HEK293T (cell line): ENCODE results near the gene EPHB2.

Source experiments
- CTCF ChIA-PET: fragments of 350-600 bp; formaldehyde crosslinking; extraction: SDS; loops from one replicate; lab custom pipeline; 2021; ENCODE audit warnings: antibody characterized with exemption, inconsistent platforms; lab: Yijun Ruan, JAX
- POLR2A ChIA-PET: fragments of 350-600 bp; formaldehyde crosslinking; extraction: SDS; loops from one replicate; lab custom pipeline; 2020; ENCODE audit warnings: antibody characterized with exemption, inconsistent platforms; lab: Yijun Ruan, JAX
- DNase-seq: peaks from one replicate; pipeline ENCODE4 v3.0.0; 2012; ENCODE audit warnings: mixed read lengths; ENCODE audit errors: extremely low spot score
- ARNT ChIP-seq: fragments of 450-650 bp; IDR thresholded peaks from 2 replicates; pipeline ENCODE4 v1.6.1; 2017; ENCODE audit warnings: mild to moderate bottlenecking
- BHLHE40 ChIP-seq: fragments of 450-650 bp; IDR thresholded peaks from 2 replicates; pipeline ENCODE4 v1.6.1; 2016; ENCODE audit warnings: mild to moderate bottlenecking, moderate library complexity, borderline replicate concordance
- CTBP1 ChIP-seq: fragments of 450-650 bp; IDR thresholded peaks from 2 replicates; pipeline ENCODE4 v1.6.1; 2016; ENCODE audit warnings: borderline replicate concordance
- ELF4 ChIP-seq: fragments of 450-650 bp; IDR thresholded peaks from 2 replicates; pipeline ENCODE4 v1.6.1; 2017; ENCODE audit warnings: antibody characterized with exemption
- FOXA1 ChIP-seq: fragments of 450-650 bp; IDR thresholded peaks from 2 replicates; pipeline ENCODE4 v1.6.1; 2016; ENCODE audit warnings: mild to moderate bottlenecking
- FOXK2 ChIP-seq: fragments of 450-650 bp; IDR thresholded peaks from 2 replicates; pipeline ENCODE4 v1.6.1; 2016; ENCODE audit warnings: mild to moderate bottlenecking
- FOXM1 ChIP-seq: fragments of 450-650 bp; IDR thresholded peaks from 2 replicates; pipeline ENCODE4 v1.6.1; 2017; ENCODE audit warnings: mild to moderate bottlenecking, borderline replicate concordance
- HDGF ChIP-seq: fragments of 450-650 bp; IDR thresholded peaks from 2 replicates; pipeline ENCODE4 v1.6.1; 2017; ENCODE audit warnings: antibody characterized with exemption, borderline replicate concordance
- L3MBTL2 ChIP-seq: fragments of 450-650 bp; conservative IDR thresholded peaks from 2 replicates; pipeline ENCODE4 v1.6.1; 2016; ENCODE audit warnings: mild to moderate bottlenecking
- LEF1 ChIP-seq: fragments of 450-650 bp; IDR thresholded peaks from 2 replicates; pipeline ENCODE4 v1.6.1; 2017; ENCODE audit warnings: mild to moderate bottlenecking, borderline replicate concordance
- NFRKB ChIP-seq: fragments of 450-650 bp; IDR thresholded peaks from 2 replicates; pipeline ENCODE4 v1.6.1; 2016; ENCODE audit warnings: mild to moderate bottlenecking, moderate library complexity
- SP1 ChIP-seq: fragments of 450-650 bp; IDR thresholded peaks from 2 replicates; pipeline ENCODE4 v1.6.1; 2017
- SUZ12 ChIP-seq: fragments of 450-650 bp; IDR thresholded peaks from 2 replicates; pipeline ENCODE4 v1.6.1; 2016; ENCODE audit warnings: mild to moderate bottlenecking
- TARDBP ChIP-seq: fragments of 450-650 bp; IDR thresholded peaks from 2 replicates; pipeline ENCODE4 v1.6.1; 2016
- ZNF384 ChIP-seq: fragments of 450-650 bp; IDR thresholded peaks from 2 replicates; pipeline ENCODE4 v1.6.1; 2016
- TF ChIP-seq, protein P1 (sequence below): fragments of 450-650 bp; IDR thresholded peaks from 2 replicates; pipeline ENCODE4 v1.6.1; 2016

The EPHB2 gene

DNA sequence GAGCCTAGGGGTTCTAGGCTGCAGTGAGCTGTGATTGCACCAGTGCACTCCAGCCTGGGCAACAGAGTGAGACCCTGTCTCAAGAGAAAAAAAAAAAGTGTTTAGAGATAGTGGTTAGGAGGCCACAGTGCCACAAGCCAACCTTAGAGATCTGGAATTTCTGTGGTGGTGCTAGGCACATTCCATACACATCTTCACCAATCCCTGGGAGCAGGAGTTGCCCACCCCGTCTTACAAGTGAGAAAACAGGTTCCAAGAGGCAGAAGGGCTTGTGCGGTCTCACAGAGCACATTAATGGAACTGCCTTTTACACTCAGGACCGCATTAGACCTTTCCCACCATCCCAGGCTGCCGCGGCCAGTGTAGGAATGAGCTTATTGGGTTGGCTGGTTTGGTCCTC is 93.2 kb downstream of the EPHB2 start:
- no peak for DNase-seq
- TF ChIP-seq LEF1 = no peak
- TF ChIP-seq FOXK2 = no peak
- no peak for TF ChIP-seq ELF4
- TF ChIP-seq L3MBTL2 = no peak
- TF ChIP-seq NFRKB = no peak
- TF ChIP-seq FOXA1 = no peak
- TF ChIP-seq TARDBP = no peak
- no peak for TF ChIP-seq FOXM1
- TF ChIP-seq HDGF = no peak
- no peak for TF ChIP-seq ZNF384
- no peak for TF ChIP-seq ARNT
- no peak for TF ChIP-seq CTBP1
- TF ChIP-seq SP1 = no peak
- no peak for TF ChIP-seq BHLHE40
- no peak for TF ChIP-seq SUZ12
- TF ChIP-seq, protein P1, sequence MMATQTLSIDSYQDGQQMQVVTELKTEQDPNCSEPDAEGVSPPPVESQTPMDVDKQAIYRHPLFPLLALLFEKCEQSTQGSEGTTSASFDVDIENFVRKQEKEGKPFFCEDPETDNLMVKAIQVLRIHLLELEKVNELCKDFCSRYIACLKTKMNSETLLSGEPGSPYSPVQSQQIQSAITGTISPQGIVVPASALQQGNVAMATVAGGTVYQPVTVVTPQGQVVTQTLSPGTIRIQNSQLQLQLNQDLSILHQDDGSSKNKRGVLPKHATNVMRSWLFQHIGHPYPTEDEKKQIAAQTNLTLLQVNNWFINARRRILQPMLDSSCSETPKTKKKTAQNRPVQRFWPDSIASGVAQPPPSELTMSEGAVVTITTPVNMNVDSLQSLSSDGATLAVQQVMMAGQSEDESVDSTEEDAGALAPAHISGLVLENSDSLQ = no peak
- POLR2A ChIA-PET = no interaction called here
- CTCF ChIA-PET = no interaction called here

DNA sequence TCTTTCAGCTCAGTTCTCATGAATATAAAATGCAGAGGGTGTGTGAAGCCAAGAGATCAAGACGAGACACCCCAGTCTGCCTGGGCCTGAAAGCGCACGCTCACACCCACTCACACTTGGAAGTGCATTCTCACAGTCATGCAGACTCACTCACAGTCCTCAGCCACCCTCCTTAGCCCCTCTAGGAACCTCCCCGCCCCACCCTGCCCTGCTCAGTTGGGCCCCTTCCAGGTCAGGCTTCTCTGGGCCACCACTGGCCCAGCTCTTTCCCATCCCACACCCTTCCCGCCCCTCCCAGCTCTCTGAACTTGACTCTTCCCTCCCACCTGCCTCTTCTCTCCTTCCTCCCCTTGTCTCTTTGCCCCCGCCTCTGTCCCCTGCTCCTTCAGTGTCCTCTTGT is 93.8 kb downstream of the EPHB2 start:
- ChIA-PET POLR2A (no interaction called here), CTCF (no interaction called here)
- DNase-seq = no peak
- TF ChIP-seq CTBP1 = no peak
- no peak for TF ChIP-seq BHLHE40
- TF ChIP-seq ZNF384 = no peak
- no peak for TF ChIP-seq FOXA1
- TF ChIP-seq SP1 = no peak
- TF ChIP-seq ARNT = no peak
- TF ChIP-seq ELF4 = no peak
- no peak for TF ChIP-seq L3MBTL2
- TF ChIP-seq FOXK2 = no peak
- TF ChIP-seq NFRKB = no peak
- TF ChIP-seq LEF1 = no peak
- TF ChIP-seq SUZ12 = no peak
- TF ChIP-seq, protein P1 = no peak
- TF ChIP-seq HDGF = no peak
- no peak for TF ChIP-seq TARDBP

DNA sequence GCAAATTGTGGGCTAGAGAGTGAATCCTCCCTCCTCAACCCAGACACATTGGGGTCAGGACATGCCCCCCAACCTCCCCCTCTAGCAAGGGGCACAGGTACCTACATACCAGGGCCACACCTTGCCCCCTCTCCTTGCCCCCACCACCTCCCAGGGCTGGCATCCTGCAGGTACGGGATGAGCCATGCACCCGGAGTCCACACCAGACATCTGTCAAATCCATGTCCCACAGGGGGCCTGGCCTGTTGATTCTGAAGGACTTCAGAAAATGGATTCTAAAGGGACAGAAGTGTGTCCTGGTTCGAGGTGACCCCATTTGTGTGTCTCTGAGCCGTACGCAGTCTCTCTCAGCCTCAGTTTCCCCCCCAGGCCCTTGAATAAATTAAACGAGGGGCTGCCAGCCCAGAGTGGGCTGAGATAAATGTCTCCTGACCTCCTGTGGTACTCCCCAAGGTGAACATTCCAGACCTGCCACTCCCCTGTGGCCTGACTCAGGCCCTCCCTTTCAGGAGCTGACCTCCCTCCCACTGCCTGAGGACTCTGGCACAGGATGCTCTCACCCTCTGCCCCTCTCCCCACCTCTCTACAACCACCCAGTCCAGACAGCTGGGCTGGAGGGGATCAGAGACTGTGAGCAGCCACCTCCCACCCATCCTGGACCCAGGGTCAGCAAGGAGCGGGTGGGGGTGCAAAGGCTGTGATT is 94.5 kb downstream of the EPHB2 start:
- TF ChIP-seq HDGF (no peak), TARDBP (no peak), LEF1 (no peak), SUZ12 (no peak), FOXA1 (no peak), L3MBTL2 (no peak)
- no peak for DNase-seq
- CTCF ChIA-PET = no interaction called here
- POLR2A ChIA-PET = no interaction called here

DNA sequence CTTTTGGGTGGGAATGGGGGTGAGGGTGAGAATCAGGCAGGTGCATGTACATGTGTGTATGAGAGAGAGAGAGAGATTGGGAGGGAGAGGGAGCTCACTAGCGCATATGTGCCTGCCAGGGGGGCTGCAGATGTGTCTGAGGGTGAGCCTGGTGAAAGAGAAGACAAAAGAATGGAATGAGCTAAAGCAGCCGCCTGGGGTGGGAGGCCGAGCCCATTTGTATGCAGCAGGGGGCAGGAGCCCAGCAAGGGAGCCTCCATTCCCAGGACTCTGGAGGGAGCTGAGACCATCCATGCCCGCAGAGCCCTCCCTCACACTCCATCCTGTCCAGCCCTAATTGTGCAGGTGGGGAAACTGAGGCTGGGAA is 95.0 kb downstream of the EPHB2 start:
- POLR2A ChIA-PET = no interaction called here
- TF ChIP-seq ARNT = no peak
- TF ChIP-seq, protein P1 = no peak
- TF ChIP-seq SP1 = no peak
- TF ChIP-seq LEF1 = no peak
- no peak for TF ChIP-seq HDGF
- no peak for TF ChIP-seq ELF4
- TF ChIP-seq FOXK2 = no peak
- TF ChIP-seq NFRKB = no peak
- TF ChIP-seq TARDBP = no peak
- no peak for TF ChIP-seq ZNF384
- no peak for TF ChIP-seq FOXM1
- no peak for TF ChIP-seq FOXA1
- no peak for TF ChIP-seq CTBP1
- TF ChIP-seq BHLHE40 = no peak
- TF ChIP-seq SUZ12 = no peak
- no peak for DNase-seq
- CTCF ChIA-PET = no interaction called here

DNA sequence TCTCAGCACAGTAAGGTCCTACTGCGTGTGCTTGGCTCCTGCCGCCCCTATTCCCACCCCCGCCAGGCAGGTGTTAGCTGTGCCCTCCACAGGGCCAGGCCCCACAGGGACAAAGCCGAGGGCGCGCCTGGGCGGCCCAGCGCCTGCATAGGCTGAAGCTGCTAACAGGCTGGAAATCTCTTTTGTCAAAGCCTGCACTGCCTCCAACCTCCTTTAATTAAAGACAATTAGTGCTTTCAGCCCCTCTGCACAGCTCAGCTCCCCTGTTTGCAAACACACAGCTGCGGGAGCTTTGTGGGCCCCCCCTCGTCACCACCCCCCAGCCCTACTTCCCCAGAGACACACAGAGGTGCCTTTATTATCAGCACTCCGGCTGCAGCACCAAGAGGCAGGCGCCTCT is 95.9 kb downstream of the EPHB2 start:
- POLR2A ChIA-PET = no interaction called here
- no peak for DNase-seq
- CTCF ChIA-PET = no interaction called here
- TF ChIP-seq SUZ12 = no peak
- no peak for TF ChIP-seq FOXM1
- no peak for TF ChIP-seq NFRKB
- TF ChIP-seq ARNT = no peak
- no peak for TF ChIP-seq FOXK2

DNA sequence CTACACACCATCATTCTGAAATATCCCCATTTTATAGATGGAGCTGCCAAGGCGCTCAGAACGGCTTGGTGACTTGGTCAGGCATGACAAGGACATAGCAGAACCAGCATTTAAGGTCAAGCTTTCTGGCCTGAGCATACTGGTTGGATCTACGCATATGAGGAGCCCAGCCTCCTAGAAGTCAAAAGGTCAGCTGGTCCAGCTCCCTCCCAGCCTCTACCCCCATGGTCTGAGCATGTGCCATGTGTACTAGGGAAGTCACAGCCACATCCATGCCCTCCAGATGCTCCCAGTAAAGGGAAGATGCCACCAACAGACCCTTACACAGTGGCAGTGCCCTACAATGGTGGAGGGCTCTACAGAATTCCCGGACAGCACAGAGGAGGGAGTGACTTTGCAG is 96.7 kb downstream of the EPHB2 start:
- ChIA-PET CTCF (interaction anchor here (0.5 kb wide), 1 partner anchor 28 kb away, joined by 3 read pairs; no protein-coding TSS in a partner anchor), POLR2A (no interaction called here)
- DNase-seq = no peak
- TF ChIP-seq HDGF = no peak
- no peak for TF ChIP-seq FOXK2
- TF ChIP-seq ARNT = no peak
- no peak for TF ChIP-seq SP1
- TF ChIP-seq ELF4 = no peak
- TF ChIP-seq LEF1 = no peak
- TF ChIP-seq FOXM1 = no peak
- no peak for TF ChIP-seq BHLHE40
- TF ChIP-seq TARDBP = no peak
- no peak for TF ChIP-seq L3MBTL2
- no peak for TF ChIP-seq FOXA1
- TF ChIP-seq SUZ12 = no peak
- TF ChIP-seq CTBP1 = no peak
- no peak for TF ChIP-seq ZNF384
- TF ChIP-seq NFRKB = no peak
- TF ChIP-seq, protein P1 = no peak
